HEK293T (cell line): ENCODE measurements around the gene BCAR1.

Experiments used
- ARNT ChIP-seq: fragments of 450-650 bp; IDR thresholded peaks from 2 replicates; pipeline ENCODE4 v1.6.1; 2017; ENCODE audit warnings: mild to moderate bottlenecking
- FOXM1 ChIP-seq: fragments of 450-650 bp; IDR thresholded peaks from 2 replicates; pipeline ENCODE4 v1.6.1; 2017; ENCODE audit warnings: mild to moderate bottlenecking, borderline replicate concordance
- SP1 ChIP-seq: fragments of 450-650 bp; IDR thresholded peaks from 2 replicates; pipeline ENCODE4 v1.6.1; 2017

DNA sequence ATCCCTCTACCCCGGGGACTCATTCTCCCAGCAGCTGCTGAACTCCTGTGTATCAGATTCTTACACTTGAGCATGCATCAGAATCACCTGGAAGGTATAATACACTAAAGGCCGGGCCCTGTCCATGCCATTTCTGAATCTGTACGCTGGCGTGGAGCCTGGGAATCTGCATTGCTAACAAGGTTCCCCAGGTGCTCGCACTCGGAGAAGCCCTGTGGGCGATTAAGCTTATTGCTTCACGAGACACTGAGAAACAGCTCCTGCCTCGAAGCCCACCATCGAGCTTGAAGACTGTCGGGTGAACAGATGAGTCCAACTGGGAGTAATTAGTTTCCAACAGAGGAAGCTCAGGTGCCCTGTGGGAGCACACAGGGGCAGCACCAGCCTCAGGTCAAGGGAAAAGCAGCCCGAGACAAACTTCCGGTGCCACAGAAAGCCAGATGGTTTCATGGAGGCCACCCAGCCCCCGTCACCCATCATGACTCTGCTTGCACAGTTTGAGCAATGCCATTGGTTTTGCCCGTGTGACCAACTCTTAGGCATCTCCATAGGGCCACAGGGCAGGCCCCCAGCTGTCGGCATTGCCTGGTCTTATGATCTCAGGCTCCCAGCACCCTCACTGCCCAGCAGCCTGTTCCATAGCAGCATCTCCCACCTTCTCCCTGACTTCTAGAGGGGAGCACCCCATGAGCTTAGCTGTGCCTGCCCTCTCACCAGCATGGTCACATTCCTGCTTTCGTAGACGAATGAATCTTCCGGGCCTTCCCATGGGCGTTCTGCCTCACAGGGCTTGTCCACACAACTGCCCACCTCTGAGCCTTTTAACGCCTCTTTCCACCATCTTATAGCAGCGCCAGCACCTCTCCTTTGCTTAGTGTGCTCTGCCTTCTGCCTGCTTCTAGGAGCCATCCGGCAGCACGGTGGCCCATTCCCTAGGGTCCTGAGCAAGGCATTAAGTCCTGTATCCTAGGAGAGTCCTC, 55.3 kb downstream of the BCAR1 start:
- no peak for TF ChIP-seq FOXM1
- TF ChIP-seq ARNT: no peak
- no peak for TF ChIP-seq SP1
